ENCODE results near the gene MYO5C. TPM values are rescaled to one million over a fixed set of nuclear protein-coding genes. Genes with fewer than 3 reads are reported as not detected.
A peak's percentile ranks its signal among the peaks of the same experiment; 100 is the strongest.

The MYO5C gene
- total RNA-seq, 1 experiment from 2014 or later = 1.3 TPM

DNA sequence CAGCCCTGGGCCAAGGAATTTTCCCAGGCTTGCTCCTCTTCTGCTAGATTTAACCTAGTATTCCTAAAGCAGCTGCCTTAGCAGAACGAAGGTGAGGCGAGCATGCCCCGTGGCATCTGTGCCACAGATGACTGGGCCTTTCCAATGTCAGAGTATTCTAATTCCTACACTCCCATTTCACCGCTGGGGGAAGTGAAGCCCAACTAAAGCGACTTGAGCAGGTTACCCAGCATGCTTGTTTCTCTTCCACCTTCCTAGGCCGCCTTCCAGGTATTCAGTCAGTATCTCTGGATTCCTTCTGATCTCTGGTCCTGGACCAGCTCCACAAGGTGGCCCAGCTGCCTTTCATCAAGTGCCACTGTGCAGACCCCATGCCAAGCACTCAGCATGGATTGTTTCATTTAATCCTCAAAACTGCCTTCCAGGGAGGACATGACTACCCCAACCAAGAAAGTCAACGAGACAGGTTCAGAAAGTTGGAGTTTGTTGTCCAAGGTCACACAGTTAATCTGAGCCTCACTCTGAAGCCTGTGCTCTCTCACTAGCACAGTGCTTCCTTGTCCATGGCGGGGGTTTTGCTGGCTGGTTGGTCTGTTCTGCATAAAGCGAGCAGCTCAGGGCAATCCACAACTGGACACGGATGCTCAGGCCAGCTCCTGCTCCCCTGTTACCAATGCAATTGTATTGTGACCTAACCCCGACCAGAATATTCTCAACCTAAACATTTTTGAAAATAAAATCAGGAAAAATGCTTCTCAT is 15.1 kb downstream of the MYO5C start:
- no peak for DNase-seq (ENCODE audit: low read depth)

DNA sequence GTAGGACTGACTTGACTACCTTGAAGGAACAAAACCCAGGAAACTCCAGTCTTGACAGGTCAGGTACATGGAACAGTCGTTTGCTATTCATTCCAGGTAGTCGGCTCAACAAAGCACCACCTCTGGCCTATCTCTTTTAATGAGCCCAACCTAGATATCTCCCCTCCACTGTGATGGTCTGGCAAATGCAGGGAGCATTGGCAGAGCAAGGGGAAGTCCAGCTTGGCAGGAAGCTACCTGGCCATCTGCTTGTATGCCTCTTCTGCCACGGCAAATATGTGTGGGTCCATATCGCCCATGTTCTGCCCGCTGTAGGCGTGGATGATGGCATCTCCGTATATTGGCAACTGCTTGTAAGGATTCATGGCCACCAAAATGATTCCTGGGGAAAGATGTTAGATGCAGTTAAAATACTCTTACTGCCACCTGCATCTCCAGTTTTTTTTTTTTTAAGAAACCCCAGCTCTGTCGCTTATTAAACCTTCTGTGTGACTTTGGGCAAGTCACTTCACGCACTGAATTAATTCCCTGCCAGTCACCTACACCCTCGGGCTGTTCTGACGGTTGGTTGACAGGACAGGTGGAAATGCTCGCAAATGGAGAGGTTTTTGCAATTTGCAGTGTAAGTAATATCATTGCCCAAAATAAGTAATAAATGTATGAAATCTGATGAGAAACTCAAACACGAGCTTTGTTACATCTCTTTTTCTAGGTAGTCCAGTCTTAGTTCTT is 16.8 kb downstream of the MYO5C start:
- no peak for DNase-seq (ENCODE audit: low read depth)

DNA sequence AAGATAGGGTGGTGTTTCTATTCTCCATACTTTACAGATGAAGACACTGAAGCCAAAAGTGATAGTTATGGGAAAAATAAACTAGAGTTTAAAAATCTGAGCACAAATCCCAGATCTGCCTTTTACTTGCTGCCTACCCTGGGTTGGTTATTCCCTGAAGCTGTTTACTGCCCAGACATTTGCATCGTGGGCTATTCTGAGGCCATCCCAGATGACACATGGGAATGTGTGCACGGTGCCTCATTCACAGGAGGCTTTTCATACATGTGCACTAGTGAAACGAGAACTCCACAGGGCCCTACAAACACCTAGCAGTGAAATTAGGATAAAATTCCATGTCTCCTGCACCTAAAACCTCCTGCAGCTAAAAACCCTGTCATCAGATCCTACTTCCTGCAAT is 17.5 kb downstream of the MYO5C start:
- DNase-seq (ENCODE audit: low read depth) = no peak

DNA sequence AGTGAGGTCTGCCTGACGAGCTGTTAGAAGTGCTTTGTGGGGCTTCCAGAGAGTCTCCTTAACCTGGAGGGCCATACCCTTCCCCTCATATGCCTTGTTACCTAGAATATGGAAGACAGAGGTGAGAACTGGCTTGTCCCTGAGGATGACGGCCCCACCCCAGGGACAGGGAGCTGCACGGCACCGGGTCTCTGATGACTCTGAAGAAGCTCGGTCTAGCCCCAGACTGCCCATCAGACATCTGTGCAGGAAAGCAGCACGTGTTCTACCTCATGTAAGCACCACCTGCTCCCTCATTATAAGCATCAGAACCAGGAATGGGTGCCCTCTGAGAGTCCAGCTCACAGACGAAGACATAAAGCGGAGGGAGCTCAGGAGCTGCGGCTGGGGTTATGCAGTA is 18.0 kb downstream of the MYO5C start:
- DNase-seq (ENCODE audit: low read depth) = no peak

DNA sequence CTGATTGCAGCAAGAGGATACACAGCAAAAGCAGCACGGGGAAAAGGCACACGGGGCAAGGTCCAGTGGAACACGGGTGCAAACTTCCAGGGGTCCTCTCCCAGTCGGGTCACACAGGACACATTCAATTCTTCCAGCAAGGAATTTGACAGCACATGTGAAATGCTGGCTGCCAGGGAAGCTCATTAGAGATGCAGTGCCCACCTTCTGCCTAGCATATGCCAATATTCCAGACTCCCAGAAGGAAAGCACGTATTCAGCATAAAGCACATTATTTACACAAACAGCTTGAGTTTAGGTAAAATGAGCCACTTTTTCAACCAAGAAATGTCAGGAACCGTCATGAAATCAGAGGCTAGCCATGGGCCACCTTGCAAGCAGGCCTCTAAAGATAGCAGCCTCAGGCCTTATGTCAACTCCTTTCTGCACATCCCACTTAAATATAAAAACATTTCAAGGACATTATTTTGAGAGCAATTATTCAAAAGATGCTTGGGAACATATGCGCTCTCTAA is 19.3 kb downstream of the MYO5C start:
- DNase-seq (ENCODE audit: low read depth) = no peak

DNA sequence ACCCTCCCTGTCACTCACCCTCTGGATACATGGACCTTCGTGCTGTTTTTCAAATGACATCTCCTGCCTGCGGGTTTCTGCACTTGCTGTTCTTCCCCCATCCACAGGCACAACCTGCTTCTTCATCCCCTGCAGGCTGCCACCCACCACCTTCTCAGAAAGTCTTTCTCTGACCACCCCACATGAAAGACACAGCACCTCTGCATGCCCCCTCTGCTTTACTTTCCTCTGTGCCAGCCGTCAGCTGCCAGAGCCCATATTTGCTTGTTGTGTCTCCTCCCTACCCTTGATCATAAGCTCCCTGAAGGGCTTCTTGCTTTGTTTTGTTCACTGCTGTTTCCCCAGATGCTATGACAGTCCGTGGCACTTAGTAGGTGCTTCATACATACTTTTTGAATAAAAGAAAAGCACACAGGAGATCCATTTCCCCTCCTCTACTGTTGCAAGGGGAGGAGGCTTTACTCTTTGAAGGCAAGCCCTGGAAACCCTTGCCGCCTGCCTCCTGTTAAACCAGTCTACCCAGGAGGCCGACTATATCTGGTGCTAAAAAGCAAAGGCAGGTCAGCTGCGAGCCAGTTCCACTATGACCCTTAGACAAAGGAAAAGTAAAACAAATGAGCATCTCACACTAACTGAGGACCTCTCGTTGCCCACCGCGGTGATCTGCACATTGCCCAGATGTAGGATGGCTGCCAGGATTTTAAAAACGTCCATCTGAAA is 31.9 kb downstream of the MYO5C start:
- DNase-seq (ENCODE audit: low read depth) = no peak

DNA sequence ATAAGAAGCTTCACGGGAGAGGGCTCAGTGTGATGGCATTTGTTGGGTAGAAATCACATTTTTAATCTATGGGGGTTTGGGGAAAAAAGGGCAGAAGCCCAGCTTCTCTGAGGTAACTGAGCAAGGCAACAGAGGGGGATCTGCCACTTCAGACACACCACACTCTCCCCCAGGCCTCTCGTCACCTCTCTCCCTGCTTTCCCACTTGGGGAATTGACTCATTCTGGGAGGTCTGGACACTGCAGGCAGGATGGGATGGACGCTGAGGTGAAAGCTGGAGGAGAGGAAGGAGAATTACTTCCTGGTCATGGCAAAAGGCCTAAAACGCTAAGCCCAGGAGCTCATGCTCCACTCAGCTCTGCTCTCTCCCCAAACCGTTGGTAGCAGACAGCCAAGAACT is 33.2 kb downstream of the MYO5C start:
- peak; percentile 66 for DNase-seq (ENCODE audit: low read depth)

DNA sequence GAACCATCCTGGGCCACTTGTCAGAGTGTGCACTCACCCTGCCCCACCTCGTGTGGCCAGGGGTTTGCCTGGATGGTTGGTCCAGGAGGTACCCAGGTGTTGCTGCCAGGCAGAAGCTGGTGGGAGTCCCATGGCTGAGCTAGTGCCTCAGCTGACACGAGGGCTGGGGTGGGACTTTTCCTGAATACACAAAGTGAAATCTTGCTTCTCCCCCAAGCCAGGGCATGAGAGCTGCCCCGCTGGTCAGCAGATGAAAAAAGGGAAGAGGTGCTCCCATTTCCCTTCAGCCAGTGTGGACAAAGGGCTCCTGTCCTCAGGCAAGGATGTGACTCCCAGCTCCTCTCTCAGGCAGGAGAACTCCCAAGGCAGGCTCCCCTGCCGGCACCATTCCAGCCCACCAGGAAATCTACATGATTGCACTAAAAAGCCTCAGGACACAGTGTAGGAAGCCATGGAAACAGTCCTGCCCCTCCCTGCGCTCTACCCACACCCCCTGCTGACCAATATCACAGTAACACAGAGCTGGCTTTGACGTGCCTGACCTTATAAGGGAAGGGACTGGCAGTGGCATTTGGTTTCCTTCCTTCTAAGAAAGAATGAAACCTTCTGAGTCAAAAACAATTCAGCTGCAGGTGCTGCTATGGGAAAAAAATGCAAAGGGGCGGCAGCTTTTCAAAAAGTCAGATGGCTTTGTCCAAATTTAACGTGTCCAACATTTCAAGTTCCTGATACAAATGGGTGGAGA is 33.9 kb downstream of the MYO5C start:
- peak; percentile 98 for DNase-seq (ENCODE audit: low read depth)

DNA sequence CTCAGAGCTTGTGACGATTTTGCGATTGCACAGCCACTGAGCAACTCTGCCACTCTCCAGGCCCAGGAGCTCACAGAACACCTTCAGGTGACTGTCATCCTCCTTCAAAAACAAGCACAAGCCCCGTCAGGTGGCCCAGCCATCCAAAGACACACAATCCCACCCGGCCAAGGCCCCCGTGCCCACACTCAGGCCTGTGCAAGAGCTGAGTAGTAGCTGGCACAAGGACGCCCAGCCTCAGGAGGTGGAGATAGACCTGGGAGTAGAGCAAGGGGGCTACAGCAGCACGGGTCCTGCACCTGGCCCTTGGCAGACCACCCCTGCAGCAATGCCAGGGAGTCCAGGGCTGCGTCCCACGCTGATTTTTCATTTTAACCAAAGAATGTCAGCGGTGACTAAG is 34.6 kb downstream of the MYO5C start:
- no peak for DNase-seq (ENCODE audit: low read depth)

DNA sequence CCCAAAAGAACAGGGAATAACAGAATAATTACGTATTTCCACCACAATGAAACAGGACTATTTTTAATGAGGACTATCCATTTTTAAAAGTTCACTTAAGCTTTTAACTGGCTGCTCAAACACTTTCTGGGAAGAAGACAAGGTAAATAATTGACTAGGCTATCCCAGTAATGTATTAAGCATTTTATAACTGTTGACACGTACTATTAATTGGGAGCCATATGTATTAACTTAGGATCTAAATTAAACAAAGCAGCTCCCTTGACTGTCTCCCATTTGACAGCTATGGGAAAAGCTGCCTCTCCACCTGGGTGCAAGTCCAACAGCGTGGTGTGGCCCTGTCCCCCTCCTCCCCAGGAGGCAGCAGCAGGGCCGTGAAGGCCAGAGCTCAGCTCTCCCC is 36.1 kb downstream of the MYO5C start:
- DNase-seq (ENCODE audit: low read depth) = no peak

DNA sequence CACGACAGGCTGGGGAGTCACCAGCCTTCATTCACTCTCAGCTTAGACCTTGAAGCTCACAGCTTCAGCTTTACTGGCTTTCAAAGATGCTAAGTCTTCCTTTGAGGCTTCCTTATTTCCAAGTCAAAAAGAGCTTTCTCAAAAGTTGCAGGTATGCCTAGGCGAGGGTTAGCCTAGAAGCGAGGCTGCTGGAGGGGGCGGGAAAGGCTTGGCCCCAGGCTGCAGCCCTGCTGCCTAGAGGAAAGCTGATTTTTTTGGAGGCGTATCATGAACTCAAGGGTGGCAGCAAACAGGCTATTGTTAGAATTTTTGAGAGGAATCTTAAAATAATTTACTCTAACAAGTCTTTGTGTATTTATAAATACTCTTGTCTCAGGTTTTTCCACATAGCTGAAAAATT is 37.1 kb downstream of the MYO5C start:
- DNase-seq (ENCODE audit: low read depth) = no peak

DNA sequence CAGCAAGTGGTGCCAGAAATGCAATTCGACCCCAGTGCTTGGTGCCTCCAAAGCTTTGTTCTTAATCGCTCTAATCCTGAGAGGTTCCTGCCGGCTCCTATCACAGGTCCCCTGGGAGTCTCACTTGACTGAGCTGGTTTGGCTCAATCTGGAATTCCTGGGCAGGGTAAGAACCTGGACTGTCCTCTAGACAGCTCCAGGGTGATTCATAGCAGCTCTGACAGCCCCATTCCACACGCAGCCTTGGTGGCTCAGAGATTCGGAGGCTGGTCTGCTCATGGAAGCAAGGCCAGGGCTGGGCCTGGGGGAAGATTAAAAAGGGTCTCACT is 37.9 kb downstream of the MYO5C start:
- peak; percentile 37 for DNase-seq (ENCODE audit: low read depth)

DNA sequence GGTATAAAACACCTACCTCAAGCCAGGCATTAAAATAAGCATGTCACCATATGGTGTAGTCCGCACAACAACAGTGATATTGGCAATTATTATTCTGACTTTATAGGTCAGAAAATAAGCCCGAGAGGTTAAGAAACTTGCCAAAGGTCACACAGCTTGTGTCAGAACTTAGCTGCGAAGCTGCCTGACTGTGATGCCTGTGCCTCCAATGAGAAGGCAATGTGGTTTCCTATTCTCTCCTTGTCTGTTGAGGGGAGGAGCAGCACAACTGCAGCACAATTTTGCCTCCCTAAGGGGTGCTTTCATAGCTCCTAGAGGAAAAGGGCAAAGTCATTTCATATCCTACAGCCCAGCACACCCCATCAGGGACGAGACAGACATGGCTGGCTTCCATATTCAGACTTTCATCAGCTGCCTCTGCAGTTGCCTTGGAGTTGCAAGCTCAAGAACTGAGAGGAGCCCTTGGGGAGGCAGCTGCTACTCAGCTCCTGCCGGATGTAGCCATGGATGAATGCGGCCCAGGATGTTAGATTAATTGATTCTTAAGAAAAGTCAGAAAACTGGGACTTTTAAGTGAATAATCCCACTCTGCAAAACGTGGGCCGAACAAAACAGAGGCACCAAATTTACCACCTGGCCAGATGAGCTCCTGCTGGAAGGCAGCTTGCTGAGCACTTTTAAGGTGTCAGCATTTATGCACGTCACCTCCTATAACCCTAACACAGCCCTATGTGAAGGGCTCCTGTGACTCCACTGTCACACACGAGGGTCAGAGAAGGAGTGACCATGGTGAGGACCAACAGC is 38.5 kb downstream of the MYO5C start:
- DNase-seq (ENCODE audit: low read depth) = no peak

DNA sequence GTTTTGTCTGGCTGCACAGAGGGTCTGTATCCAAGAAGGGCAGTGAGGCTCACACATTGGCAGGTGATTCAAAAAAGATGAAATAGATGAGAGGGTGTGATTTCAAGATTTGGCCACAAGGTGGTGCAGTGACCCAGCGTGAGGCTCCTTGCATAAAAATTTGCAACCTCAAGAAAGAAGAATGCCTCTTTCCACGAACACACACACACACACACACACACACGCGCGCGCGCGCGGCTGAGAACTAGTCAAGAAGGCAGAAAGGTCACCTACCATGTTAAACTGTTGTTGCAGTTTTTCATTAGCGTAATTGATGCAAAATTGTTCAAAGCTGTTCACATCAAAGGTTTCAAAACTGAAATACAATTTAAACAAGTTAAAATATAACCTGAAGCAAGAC is 39.2 kb downstream of the MYO5C start:
- DNase-seq (ENCODE audit: low read depth) = peak; percentile 82

DNA sequence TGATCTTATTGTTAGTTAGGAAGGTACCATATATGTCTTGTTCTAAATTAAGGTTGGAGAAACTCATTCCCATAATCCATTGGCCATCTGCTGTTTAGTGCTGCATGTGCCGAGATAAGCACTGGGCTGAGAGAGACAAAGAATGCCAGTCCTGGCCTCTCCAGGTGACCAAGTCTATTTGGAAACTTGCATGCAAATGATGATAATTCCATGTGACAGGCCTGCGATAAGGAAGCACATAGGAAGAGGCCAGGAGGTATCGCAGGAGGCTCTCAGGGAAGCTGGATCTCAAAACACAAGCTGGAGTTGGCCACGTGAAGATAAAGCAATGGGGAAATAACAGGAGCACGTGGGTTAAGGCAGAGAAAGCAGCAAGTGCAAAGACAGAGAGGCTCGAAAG is 39.7 kb downstream of the MYO5C start:
- no peak for DNase-seq (ENCODE audit: low read depth)

DNA sequence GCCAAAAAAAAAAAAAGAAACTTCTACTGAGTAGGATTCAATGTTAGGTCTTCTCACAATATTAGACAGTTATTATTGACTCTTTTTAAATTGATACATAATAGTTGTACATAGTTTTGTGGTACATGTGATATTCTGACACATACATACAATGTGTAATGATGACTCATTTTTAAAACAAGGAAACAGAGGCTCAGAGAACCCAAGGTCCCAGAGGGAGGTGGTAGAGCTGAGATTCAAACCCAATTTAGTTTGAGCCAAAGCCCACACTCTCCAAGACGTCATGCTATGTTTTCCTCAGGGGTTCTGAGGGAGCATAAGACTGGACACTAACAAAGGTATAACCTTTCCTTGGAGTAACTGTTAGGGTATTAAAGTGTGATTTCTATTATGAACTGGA is 40.6 kb downstream of the MYO5C start:
- DNase-seq (ENCODE audit: low read depth) = peak; percentile 38

DNA sequence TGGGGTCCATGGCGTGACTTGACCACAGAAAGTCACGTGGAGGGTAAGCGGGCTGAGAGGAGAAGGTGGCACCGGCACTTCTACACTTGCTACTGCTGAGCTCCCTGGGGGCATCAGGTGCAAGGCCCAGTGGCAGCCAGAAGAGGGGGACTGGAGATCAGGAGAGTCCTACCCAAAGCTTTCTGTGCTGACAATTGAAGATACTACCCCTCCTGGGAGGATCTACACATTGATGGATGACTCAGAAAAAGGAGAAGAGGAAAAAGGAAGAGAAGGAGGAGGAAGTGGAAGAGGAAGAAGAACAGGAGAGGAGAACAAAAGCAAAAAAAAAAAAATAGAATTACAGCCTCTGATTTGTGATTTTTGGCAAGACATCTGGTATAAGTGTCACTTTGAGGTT is 41.2 kb downstream of the MYO5C start:
- peak; percentile 15 for DNase-seq (ENCODE audit: low read depth)

DNA sequence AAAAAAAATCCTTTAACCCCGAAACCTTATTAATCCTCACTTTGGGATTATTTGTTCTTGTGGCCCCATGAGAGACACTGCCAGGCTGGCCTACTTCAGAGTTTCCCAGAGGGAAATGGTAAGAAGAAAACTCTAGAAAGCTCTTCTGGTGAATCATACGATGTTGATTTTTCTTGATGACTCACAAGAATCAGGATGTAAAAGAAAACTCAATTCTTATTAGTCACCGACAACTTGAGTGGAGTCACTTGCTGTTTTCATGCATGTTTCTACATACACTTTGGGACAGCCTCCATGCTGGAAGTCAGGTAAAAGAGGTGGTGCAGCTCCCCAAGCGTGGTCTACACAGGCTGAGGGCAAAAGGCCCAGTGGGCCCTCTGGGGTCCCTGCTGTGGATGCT is 42.8 kb downstream of the MYO5C start:
- DNase-seq (ENCODE audit: low read depth) = peak; percentile 92

DNA sequence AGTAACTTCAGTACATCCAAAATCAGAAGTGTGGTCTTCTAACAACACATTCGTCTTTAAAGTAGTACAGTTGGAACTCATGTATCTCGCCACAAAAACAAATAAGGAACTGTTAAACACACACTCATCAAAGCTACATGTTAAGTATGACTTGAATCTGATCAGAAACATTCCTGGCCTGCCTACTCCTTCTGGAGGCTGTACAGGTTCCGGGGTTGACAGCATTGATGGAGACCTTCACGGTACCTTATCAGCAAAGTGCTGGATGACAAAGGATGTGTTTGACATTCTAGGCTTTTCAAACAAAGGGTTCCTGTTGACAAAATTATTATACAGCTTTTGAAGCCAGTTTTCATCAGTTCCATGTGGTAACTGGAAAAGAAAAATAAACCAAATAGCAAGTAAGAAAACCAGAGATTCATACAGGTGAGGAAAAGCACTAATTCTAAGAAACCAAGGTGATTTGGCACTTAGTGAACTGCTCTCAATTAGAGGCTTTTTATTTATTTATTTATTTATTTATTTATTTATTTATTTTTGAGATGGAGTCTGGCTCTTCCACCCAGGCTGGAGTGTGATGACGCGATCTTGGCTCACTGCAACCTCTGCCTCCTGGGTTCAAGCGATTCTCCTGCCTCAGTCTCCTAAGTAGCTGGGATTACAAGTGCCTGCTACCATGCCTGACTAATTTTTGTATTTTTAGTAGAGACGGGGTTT is 44.3 kb downstream of the MYO5C start:
- DNase-seq (ENCODE audit: low read depth) = no peak

DNA sequence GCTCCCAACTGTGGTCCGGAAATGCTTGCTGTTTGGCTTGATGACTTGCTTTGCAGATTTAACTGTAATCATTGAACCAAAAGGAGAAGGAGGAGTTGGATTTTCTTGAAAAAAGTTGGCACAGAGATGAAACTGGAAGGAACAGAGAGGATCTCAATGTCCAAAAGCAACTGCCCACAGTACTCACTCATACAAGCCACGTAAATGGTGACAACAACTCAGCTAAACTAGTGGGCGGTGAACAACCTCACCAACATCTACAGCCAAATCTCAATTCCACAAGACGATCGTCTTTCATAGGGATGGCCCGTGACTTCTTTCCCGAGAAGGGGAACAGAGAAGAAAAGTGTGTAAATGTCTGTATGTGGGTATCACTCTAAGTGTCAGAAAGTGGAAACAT is 48.1 kb downstream of the MYO5C start:
- DNase-seq (ENCODE audit: low read depth) = no peak
